ENCODE measurements around the gene SYCP2L. TPM values are rescaled to one million over a fixed set of nuclear protein-coding genes. Genes with fewer than 3 reads are reported as not detected.

Gene SYCP2L
- total and polyA plus RNA-seq, 2 of the 8 experiments (the other 6 are each of a cell fraction or from before 2014, with no cell fraction given) = 1.7 to 4.2 TPM

- TF ChIP-seq CHD7 (IDR thresholded peaks at IDR 0.05; ENCODE audit: insufficient replicate concordance, low read length) = no peak
- no peak for TF ChIP-seq NANOG (IDR thresholded peaks at IDR 0.05; ENCODE audit: insufficient read depth, low read depth, low read length, poor library complexity, severe bottlenecking)
- peak; percentile 49 for TF ChIP-seq ASH2L (IDR thresholded peaks at IDR 0.05; ENCODE audit: low read length)
- no peak for TF ChIP-seq RNF2 (IDR thresholded peaks at IDR 0.05; ENCODE audit: borderline replicate concordance, low read depth, low read length, missing control alignments, poor library complexity, severe bottlenecking)
- no peak for TF ChIP-seq CTCF (IDR thresholded peaks at IDR 0.05; ENCODE audit: control extremely low read depth in 1 of 3, insufficient read depth in 1 of 3, low read depth in 1 of 3, low read length in 3 of 3)
- TF ChIP-seq GABPA (IDR thresholded peaks at IDR 0.05; ENCODE audit: borderline replicate concordance, insufficient read depth, low read length) = no peak
Observed at GRCh38 chr6:10837995-10838793, 48.7 kb upstream of the SYCP2L start, which contains the start of gene MAK (continued).
